ENCODE results near the gene MISFA. TPM values are rescaled to one million over a fixed set of nuclear protein-coding genes. Genes with fewer than 3 reads are reported as not detected.

MISFA gene
- total and polyA plus RNA-seq, 9 of the 15 experiments (the other 6 are each of a cell fraction or from before 2014, with no cell fraction given): 1.6 to 6.3 (median 3.4) TPM

- no peak for TF ChIP-seq HBP1 (CRISPR knock-in tag; IDR thresholded peaks at IDR 0.05)
- TF ChIP-seq ZNF444 (CRISPR knock-in tag; IDR thresholded peaks at IDR 0.05): no peak
- TF ChIP-seq ZKSCAN8 (CRISPR knock-in tag; IDR thresholded peaks at IDR 0.05): no peak
- TF ChIP-seq ZBTB9 (CRISPR knock-in tag; IDR thresholded peaks at IDR 0.05): no peak
- peak; percentile 88 for TF ChIP-seq ETV1 (tag; conservative IDR thresholded peaks at IDR 0.05; ENCODE audit: low read depth)
- no peak for TF ChIP-seq FOXM1 (IDR thresholded peaks at IDR 0.05; ENCODE audit: low read depth)
- TF ChIP-seq FOXM1 (CRISPR knock-in tag; IDR thresholded peaks at IDR 0.05; ENCODE audit: low read depth): no peak
- no peak for TF ChIP-seq SMARCC2 (IDR thresholded peaks at IDR 0.05; ENCODE audit: low read depth)
- TF ChIP-seq FOXA3 (CRISPR knock-in tag; conservative IDR thresholded peaks at IDR 0.05 in 1 of 2, IDR thresholded peaks at IDR 0.05 in 1 of 2): no peak; a peak in 1 of 4 replicates
- TF ChIP-seq E2F5 (CRISPR knock-in tag; IDR thresholded peaks at IDR 0.05): 0 out of 2 replicates have a peak, but pooled peaks have one; percentile 52
- TF ChIP-seq NFYB (IDR thresholded peaks at IDR 0.05; ENCODE audit: extremely low read depth, insufficient read length): no peak
- peak; percentile 57 for TF ChIP-seq SMAD1 (IDR thresholded peaks at IDR 0.05; ENCODE audit: low read depth, low read length, partially characterized antibody)
- TF ChIP-seq POLR2H (tag; IDR thresholded peaks at IDR 0.05; ENCODE audit: low read depth): peak; percentile 31; the same call in 1 of the 2 replicates
- TF ChIP-seq ZNF124 (CRISPR knock-in tag; IDR thresholded peaks at IDR 0.05): no peak
- no peak for TF ChIP-seq KLF10 (CRISPR knock-in tag; IDR thresholded peaks at IDR 0.05)
- TF ChIP-seq TEAD2 (tag; IDR thresholded peaks at IDR 0.05): no peak
- TF ChIP-seq SNIP1 (IDR thresholded peaks at IDR 0.05; ENCODE audit: low read depth): no peak
- TF ChIP-seq XRCC3 (IDR thresholded peaks at IDR 0.05): no peak
- TF ChIP-seq MAZ (CRISPR knock-in tag; conservative IDR thresholded peaks at IDR 0.05 in 1 of 2, IDR thresholded peaks at IDR 0.05 in 1 of 2): peak; percentile 65 to 91; a peak in 2 of 4 replicates
- TF ChIP-seq DPF2 (IDR thresholded peaks at IDR 0.05): no peak
- TF ChIP-seq KLF13 (tag; IDR thresholded peaks at IDR 0.05; ENCODE audit: borderline replicate concordance, low read depth): no peak
These were observed 11.0 kb upstream of the MISFA start, which contains the start of gene UEVLD (continued) for GRCh38 chr11:18588297-18589252.
